Tibial artery (tissue), 4 donors: ENCODE results near the gene SYT1.

Source experiments
- DNase-seq, 2 donors: peaks; one replicate each; pipeline ENCODE4 v3.0.0-alpha.2; 2019
- H3K27ac ChIP-seq, 2 donors: fragments of 200-600 bp; sonication (generic) in 1 of 2; 1 replicate in 1 of 2; 2 replicates in 1 of 2; pipeline ENCODE4 v1.5.1; 2018 to 2019; ENCODE audit warnings: mild to moderate bottlenecking in 1 of 2
- H3K27me3 ChIP-seq, 2 donors: fragments of 200-600 bp; sonication (generic) in 1 of 2; one replicate each; pipeline versions ENCODE4 v1.5.1 to v1.6.0; 2016 to 2019
- H3K36me3 ChIP-seq, 3 donors: fragments of 200-600 bp; sonication (generic) in 2 of 3; one replicate each; pipeline ENCODE4 v1.5.1; 2016 to 2019; ENCODE audit warnings: mild to moderate bottlenecking in 2 of 3
- H3K4me1 ChIP-seq, 4 donors: fragments of 200-600 bp; sonication (generic) in 2 of 4; 1 replicate in 3 of 4; 2 replicates in 1 of 4; pipeline ENCODE4 v1.5.1; 2016 to 2019
- H3K4me3 ChIP-seq, 2 donors: fragments of 200-600 bp; sonication (generic) in 1 of 2; 1 replicate in 1 of 2; 2 replicates in 1 of 2; pipeline ENCODE4 v1.5.1; 2018 to 2019; ENCODE audit warnings: mild to moderate bottlenecking in 2 of 2
- H3K9me3 ChIP-seq, 3 donors: fragments of 200-600 bp; sonication (generic) in 1 of 3; one replicate each; pipeline ENCODE4 v1.5.1; 2016 to 2019
- intact Hi-C: fragments of 100-400 bp; cut with DNase I; formaldehyde crosslinking; loops from one replicate; pipeline ENCODE4 v1.15.0; 2023; ENCODE audit warnings: low total_unique reads
- TF ChIP-seq, protein P1 (sequence below), 2 experiments: fragments of 200-600 bp in 1 of 2; fragments of 450-650 bp in 1 of 2; IDR thresholded peaks; one replicate each; pipeline ENCODE4 v1.5.1; 2017 to 2019; ENCODE audit warnings: antibody characterized with exemption in 2 of 2, mild to moderate bottlenecking in 1 of 2, moderate library complexity in 1 of 2

SYT1 gene

DNA sequence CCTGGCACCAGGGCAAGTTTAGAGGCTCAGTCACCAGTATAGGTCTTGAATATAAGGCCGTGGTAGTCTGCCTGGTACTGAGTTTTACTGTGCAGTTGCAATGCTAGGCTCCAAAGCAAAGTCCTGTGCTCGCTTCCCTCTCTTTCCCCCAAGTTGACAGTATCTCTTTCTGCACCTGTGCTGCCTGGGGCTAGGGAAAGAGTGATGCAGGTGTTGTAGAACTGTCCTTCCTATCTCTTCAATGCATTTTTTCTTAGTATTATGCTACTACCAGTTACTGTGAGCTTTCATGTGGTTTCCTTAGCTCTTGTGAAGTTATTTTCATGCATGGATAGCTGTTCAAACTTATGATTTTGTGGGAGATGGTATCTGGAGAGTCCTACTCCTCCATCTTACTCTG lies 359.2 kb downstream of the SYT1 start:
- H3K4me1 ChIP-seq = no peaks in the 10 kb centered on the region
- H3K27me3 ChIP-seq = no peaks in the 10 kb centered on the region
- TF ChIP-seq, protein P1, sequence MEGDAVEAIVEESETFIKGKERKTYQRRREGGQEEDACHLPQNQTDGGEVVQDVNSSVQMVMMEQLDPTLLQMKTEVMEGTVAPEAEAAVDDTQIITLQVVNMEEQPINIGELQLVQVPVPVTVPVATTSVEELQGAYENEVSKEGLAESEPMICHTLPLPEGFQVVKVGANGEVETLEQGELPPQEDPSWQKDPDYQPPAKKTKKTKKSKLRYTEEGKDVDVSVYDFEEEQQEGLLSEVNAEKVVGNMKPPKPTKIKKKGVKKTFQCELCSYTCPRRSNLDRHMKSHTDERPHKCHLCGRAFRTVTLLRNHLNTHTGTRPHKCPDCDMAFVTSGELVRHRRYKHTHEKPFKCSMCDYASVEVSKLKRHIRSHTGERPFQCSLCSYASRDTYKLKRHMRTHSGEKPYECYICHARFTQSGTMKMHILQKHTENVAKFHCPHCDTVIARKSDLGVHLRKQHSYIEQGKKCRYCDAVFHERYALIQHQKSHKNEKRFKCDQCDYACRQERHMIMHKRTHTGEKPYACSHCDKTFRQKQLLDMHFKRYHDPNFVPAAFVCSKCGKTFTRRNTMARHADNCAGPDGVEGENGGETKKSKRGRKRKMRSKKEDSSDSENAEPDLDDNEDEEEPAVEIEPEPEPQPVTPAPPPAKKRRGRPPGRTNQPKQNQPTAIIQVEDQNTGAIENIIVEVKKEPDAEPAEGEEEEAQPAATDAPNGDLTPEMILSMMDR (IDR thresholded peaks at IDR 0.05) = no peak
- no peaks in the 10 kb centered on the region for H3K36me3 ChIP-seq
- no peak for DNase-seq
- H3K9me3 ChIP-seq = peaks cover 0 to 17% (median 14%) of the 10 kb centered on the region in 3 donors
- no peak overlapping the region for H3K4me3 ChIP-seq
- intact Hi-C loops = no loop called here
- no peak overlapping the region for H3K27ac ChIP-seq

DNA sequence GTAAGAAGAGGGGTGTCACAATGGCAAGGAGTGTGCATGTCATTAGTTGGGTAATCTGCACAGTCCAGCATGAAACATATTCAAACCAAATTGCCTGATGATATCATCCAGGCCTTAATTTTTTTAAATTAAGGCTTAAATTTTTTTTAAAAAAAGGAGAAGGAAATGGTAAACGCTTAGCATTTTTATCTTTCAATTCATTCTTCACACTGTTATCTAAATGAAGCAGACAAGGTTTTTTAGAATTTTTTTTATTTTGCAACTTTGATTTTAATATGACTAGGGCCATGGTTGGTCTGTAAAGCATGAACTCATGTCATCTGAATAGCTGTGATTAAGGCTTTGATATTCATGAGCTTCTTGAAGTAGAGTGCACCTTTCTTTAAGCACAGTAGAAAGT lies 362.5 kb downstream of the SYT1 start:
- DNase-seq = no peak
- no peaks in the 10 kb centered on the region for H3K36me3 ChIP-seq
- H3K27ac ChIP-seq = no peak overlapping the region
- no peak overlapping the region for H3K4me3 ChIP-seq
- TF ChIP-seq, protein P1 (IDR thresholded peaks at IDR 0.05) = no peak
- H3K4me1 ChIP-seq = no peaks in the 10 kb centered on the region
- H3K27me3 ChIP-seq = no peaks in the 10 kb centered on the region
- H3K9me3 ChIP-seq = peaks cover 0 to 12% (median 4%) of the 10 kb centered on the region in 3 donors
- intact Hi-C loops = no loop called here

DNA sequence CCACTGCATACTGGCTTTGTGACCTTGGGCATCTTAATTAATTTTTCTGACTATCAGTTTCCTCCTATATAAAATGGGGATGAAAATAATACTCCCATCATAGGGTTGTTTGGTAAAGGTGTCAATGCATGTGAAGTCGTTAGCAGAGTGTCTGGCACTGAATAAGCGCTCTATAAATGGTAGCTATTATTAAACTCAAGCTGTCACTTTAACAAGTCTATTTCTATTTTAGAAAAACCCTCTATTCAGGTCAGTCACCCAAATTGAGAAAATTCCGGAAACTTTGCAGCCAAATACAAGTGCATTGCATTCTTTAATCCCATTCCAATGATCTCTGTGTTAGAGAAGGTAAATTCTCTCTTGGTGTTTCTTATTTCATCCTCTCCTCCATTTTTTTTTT lies 363.1 kb downstream of the SYT1 start:
- TF ChIP-seq, protein P1 (IDR thresholded peaks at IDR 0.05) = no peak
- Histone ChIP-seq H3K9me3 (peaks cover 0 to 8% (median under 1%) of the 10 kb centered on the region in 3 donors), H3K4me1 (no peaks in the 10 kb centered on the region), H3K27ac (no peak overlapping the region), H3K36me3 (no peaks in the 10 kb centered on the region), H3K4me3 (no peak overlapping the region), H3K27me3 (no peaks in the 10 kb centered on the region)
- intact Hi-C loops = no loop called here
- DNase-seq = no peak

DNA sequence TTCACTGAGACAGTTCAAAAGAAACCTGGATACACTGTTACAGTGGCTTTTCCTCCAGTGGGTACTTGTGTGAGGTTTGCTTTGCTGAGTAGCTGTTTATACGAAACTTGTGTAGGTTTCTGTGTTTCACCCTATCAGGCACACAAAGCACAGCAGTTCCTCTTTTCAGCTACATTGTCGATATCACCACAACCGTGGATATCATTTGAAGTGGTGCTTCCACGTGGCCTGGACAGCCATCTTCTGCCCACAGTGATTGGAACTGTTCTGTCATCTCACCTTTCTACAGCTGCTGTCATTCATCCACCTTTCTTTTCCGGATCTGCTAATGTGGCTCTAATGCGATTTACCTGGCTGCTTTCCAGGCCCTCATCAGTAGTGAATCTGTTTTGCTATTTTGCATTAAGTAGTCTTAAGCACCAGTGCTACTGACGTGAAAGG lies 368.8 kb downstream of the SYT1 start:
- Histone ChIP-seq H3K27ac (no peak overlapping the region), H3K4me3 (no peak overlapping the region), H3K4me1 (no peaks in the 10 kb centered on the region), H3K9me3 (no peaks in the 10 kb centered on the region), H3K36me3 (no peaks in the 10 kb centered on the region), H3K27me3 (no peaks in the 10 kb centered on the region)
- no peak for DNase-seq
- intact Hi-C loops = no loop called here
- TF ChIP-seq, protein P1 (IDR thresholded peaks at IDR 0.05) = no peak

DNA sequence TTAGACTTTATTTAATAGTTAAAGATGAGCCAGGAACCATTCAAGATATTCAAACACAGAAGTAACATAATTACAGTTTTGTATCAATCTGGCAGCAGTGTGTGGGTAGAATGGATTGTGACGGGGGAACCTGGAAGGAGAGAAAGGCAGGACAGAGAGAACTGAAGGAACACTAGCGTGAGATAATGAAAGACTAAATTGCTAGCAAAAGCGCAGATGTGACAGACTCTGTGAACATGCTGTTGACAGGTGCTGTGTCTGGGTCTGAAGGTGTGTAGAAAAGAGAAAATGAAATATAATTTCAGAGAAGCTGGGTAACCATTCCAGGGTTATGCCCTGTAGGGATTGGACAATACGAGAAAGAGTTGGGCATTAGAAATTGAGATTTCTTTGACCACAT lies 372.3 kb downstream of the SYT1 start:
- intact Hi-C loops = no loop called here
- H3K4me3 ChIP-seq = no peak overlapping the region
- no peak overlapping the region for H3K27ac ChIP-seq
- no peaks in the 10 kb centered on the region for H3K36me3 ChIP-seq
- no peaks in the 10 kb centered on the region for H3K4me1 ChIP-seq
- TF ChIP-seq, protein P1 (IDR thresholded peaks at IDR 0.05) = no peak
- DNase-seq = no peak
- no peaks in the 10 kb centered on the region for H3K27me3 ChIP-seq
- no peaks in the 10 kb centered on the region for H3K9me3 ChIP-seq

DNA sequence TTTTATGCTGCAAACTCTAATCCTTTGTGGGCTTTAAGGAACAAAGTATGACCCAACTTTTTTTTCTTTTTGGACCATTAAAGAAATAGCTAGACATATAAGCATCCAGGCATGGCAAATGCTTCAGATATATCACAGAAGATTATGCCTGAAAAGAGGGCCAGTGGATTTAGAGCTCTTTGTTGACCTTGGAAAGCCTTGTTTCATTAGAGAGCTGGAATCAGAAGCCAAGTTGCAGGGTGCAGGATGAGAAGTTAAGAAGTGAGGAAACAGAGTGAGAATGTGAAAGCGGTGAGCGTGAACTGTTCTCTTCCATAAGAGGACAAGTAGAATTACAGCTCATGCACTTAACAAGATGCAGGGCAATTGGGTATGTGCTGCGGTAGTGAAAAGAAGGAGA lies 373.7 kb downstream of the SYT1 start:
- DNase-seq = no peak
- Histone ChIP-seq H3K4me3 (no peak overlapping the region), H3K36me3 (no peaks in the 10 kb centered on the region), H3K27me3 (no peaks in the 10 kb centered on the region), H3K4me1 (no peaks in the 10 kb centered on the region), H3K27ac (no peak overlapping the region), H3K9me3 (no peaks in the 10 kb centered on the region)
- intact Hi-C loops = no loop called here
- TF ChIP-seq, protein P1 (IDR thresholded peaks at IDR 0.05) = no peak
